GM18907 (cell line): ENCODE results near the gene PDX1.

Experiments
- ATAC-seq: cut with Tn5 transposase; IDR thresholded peaks from one replicate; pipeline ENCODE4 v1.9.1; 2021; ENCODE audit warnings: mild to moderate bottlenecking, moderate library complexity; ENCODE audit not compliant: unreplicated experiment

The PDX1 gene

DNA sequence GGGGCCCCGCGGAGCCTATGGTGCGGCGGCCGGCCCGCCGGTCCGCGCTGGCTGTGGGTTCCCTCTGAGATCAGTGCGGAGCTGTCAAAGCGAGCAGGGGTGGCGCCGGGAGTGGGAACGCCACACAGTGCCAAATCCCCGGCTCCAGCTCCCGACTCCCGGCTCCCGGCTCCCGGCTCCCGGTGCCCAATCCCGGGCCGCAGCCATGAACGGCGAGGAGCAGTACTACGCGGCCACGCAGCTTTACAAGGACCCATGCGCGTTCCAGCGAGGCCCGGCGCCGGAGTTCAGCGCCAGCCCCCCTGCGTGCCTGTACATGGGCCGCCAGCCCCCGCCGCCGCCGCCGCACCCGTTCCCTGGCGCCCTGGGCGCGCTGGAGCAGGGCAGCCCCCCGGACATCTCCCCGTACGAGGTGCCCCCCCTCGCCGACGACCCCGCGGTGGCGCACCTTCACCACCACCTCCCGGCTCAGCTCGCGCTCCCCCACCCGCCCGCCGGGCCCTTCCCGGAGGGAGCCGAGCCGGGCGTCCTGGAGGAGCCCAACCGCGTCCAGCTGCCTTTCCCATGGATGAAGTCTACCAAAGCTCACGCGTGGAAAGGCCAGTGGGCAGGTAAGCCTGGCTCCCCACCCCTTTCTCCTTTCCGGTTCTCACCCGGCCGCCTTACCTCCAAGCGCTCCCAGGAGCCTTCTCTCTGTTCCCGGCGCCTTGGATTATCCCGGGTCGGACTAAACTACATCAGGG, at the start of gene PDX1:
Gene PDX1 (plus strand): TSS at position 67 of the 743 bp plus-strand sequence. CDS start 139 bp downstream, at position 206.
- ATAC-seq, result no peak

DNA sequence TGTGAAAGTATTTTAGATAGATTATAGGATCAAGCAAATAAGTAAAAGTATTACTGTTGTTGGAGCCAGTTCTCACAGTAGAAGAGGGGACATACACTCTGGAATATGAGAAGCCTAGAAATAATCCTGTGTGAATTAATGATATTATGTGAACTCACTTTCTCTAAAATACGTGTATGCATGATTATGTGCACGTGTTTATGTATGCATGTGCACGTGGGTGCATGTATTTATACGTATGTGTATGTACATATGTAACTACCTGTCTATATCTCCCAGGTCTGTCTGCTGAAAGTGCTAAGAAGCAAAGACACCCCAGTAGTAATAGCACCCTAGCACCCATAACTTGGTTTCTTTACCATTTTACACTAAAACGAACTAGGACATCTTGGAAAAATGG, 41.5 kb upstream of the PDX1 start:
- no peak for ATAC-seq

DNA sequence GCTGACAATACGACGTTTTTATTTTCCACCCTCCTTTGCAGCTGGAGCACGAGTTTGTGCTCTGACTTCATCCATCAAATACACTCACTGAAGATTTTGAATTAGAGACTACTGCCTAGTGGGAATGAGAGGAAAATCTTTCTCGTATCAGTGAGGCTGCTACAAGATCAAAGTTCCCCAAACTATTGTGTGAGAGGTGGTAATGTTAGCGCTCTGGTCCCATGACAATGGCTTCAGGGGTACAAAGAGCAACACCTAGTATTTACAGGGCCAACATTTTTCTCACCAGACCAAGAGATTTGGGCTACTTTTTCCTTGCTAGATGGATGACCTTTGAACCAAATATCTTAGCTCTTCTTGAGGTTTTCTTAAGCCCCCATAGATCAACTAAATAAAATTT, 30.3 kb upstream of the PDX1 start:
- ATAC-seq, result no peak

DNA sequence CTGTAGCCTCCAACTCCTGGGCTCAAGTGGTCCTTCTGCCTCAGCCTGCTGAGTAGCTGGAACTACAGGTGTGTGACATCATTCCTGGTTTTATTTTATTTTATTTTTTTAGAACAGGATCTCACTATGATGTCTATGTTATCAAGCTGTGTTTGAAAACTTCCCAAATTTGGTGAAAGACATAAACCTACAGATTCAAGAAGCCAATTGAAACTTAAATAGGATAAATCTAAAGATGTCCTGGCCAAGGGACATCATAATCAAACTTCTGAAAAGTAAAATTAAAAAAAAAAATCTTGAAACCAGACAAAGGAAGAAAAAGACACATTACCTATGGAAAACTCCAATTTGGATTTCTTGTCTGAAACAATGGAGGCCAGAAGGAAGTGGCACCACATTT, 23.1 kb upstream of the PDX1 start:
- no peak for ATAC-seq

DNA sequence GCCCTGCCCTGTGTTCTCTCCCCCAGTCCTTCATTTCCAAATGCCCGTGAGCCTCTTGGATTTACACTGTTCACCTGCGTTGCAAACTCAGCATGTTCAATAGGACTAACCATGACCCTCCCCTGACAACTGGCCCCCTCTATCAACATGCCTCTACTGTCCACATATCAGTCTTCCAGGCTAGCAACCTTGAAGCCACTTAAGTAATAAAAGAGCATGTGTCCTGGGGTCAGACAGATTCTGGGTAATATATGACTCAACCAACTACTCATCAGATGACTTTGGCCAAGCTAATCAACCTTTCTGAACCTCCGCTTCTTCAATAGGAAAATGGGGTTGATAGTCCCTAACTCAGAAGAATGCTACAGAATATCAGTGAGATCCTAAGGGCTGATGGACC, 15.1 kb upstream of the PDX1 start:
- no peak for ATAC-seq

DNA sequence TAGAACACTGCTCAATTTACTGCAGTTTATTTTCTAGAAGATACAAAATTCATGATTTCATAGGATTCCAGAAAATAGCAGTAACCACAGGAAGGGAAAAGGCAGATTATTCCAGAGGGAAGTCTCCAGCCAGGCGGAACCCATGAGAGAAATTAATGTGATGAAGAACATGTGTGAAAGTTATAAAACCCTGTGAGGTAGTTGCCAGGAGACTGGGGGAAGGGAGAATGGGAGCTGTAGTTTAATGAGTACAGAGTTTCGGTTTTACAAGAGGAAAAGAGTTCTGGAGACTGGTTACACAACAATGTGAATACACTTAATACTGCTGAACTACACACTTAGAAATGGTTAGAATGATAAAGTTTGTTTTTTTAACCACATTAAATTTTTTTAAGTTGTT, 14.2 kb upstream of the PDX1 start:
- no peak for ATAC-seq

DNA sequence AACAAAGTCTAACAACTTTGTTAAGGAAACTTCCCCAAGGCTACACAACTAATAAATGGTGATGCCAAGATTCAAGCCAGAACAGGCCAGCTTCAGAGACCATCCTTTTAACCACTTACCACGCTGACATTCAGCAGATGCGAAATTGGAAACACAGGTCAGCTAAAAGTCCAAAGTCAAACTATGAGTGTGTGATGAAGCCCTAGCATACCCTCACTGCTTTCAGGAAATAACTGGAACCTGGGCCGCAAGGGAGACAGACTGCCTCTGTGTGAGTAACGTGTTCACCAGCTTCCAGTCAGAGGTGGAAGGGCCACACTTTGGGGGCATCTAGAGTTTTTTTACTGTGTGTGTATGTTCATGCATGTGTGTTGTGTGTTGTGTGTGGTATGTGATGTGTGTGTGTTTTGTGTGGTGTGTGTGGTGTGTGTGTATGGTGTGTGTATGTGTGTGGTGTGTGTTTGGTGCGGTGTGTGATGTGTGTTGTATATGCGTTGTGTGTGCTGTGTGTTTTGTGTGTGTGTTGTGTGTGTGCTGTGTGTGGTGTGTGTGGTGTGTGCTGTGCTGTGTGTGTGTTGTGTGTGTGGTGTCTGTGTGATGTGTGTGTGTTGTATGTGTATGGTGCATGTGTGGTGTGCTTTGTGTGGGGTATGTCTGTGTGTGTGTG, 12.5 kb upstream of the PDX1 start:
- ATAC-seq, result no peak

DNA sequence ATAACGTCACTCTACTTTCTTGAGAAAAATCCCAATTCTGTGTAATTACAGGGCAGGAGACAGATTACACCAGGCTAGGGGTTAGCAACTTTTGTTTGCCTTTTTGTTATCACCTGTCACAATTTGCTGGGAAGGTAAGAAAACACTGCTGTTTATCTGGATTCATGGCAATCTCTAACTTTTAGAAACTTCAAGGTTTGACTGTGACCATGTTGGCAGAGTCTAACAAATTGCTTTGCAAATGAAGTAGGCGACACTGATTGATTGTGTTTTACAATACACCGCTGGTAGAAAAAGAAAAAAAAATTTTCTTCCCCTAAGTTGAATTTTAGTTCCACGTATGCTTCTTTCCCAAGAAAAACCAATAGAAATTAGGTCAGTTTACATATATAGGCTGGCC, 10.4 kb upstream of the PDX1 start:
- ATAC-seq, result no peak

DNA sequence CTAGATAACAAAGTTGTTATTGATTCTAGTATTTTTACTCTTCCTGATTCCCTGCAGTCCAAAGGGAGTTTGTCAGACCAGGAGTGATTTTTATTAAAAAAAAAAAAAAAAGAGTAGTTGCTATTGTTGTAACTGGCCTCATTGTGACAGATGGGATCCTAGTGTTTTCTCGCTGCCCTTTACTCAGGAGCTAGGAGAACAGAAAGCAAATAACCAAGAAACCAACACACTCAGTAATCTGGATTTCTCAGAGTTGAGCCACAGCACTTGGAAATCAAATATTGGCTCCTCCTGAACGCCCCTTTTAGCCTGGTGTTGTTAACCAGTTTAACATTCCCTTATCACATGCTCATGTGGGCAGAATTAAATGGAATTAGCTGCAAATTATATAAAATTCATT, 8.3 kb upstream of the PDX1 start:
- ATAC-seq, result no peak

DNA sequence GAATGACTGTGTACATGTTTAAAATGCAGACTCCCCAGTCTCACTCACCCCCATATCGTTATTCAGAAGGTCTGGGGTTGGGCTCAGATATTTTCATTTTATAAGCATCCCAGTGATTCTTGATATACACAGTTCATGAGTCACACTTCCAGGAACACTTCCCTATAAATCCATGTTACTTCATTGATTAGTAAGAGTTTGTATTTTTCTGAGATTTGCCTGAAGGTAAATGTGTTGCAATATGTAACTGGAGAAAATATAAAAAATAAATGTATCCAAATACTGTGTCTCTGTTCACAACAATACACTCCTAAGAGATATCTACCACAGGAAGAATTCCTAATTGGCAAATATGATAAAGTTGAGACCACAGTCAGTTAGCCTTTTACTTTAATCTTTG, 6.6 kb upstream of the PDX1 start:
- ATAC-seq, result no peak

DNA sequence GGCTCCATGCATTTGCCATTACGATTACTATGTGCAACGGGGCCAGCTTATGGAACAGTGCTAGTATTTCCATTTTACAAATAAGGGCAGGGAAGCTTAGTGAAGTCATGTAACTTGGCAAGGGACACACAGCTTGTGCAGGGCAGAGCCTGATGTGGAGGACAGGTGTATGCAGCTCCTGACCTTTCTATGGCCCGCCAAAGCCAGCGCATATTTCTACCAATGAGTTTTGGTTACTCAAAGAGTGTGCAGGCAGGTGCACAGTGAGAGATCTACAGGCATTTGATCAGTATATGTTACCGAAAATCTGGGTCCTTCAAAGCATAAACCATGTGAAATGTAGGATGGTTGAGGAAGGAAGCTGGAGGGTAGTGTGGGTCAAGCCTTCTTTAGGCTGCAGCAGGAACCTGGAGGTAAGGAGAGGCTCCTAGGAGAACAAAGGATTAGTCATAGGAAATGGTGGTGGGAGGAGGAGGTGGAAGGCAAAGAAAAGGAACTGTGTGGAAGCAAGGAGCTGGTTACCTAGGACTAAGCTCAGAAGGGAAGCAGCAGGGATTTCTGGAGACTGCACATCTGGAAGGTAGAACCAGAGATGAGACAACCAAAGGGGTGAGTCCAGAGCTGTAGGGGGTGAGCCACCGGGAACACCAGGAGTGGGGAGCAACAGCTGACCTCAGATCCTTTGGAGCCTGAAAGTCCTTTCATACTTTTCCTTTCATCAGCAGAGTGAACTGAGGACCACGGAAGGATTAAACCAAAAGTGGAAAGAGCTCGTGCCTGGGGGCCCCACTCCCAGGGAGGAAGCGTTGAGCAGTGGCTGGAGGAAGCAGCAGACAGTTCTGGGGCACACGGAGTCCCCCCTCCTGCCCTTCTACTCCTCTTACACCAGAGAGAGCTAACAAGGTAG, 4.2 kb upstream of the PDX1 start:
- no peak for ATAC-seq

DNA sequence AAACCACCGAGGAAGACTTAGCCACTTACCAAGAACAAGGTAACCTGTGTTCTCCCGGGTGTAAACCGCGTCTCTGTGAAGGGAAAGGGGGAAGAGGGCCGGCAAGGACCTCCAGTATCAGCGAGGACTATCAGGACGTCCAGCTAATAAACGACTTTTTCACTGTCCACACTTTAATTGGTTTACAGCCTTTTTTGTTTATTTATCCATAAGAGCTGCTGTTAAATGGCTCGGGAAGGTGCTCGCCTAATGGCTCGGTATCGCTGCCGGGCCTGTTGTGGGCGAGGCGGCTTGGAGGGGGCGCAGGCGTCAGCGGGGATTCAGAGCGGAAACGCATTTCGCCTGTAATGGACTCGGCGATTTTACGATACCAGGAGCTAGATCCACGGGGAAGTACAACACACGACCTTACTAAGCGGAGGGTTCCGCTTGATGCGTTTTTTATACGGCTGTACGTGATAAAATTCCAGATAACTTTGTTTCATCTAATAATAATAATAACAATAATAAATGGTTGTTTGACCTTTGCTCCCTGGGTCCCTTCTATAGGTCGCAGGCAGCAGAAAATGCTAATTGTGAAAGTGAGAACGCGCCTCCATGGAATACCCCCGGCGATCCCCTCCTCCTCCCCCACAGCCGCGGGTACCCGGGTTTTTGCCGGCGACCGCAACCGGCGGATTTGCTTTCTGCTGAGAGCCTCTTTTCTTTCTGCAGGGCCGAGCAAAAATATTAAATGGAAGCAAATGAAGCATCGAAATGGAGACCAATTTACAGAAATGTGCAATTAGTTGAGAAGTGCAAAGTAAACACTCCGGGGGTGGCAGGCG, 2.5 kb upstream of the PDX1 start:
- no peak for ATAC-seq

DNA sequence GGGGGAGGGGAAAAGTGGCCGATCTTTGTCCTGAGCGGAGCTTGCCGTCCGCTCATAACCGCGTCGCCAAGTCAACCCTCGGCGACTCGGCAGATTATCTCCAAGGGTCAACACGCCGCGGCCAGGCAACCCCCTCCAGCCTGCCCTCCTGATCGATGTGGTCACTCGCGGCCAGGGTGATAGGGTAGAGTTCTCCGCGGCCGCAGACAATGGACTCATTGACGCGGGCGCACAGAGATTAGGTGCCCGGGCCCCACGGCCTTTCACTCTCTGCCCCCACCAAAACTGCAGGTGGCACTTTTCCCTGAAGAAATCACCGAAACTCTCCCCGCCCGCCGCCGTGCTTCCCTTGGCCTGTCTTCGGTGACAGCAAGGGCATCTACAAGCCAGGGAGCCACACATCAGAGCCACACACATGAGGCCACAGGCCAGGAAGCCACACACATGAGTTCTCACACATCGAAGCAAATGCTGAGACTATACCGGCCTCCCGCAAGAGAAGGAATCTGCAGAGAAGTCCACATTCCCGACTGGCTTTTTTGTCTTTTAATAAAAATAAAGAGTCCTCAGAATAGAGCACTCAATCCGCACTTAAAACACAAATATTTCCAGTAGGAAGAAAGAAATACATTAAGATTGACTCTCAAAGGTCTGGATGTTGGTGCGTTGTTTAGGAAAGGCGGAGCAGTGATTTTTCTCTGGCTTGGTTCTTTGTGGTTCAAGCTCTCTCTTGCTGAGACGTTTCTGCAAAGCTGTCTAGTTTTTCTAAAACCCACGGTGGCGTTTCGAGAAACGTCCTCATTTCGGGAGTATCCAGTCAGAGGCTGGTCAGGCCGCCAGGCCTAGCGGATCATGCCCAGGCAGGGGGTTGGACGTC, 1.5 kb upstream of the PDX1 start:
- no peak for ATAC-seq

DNA sequence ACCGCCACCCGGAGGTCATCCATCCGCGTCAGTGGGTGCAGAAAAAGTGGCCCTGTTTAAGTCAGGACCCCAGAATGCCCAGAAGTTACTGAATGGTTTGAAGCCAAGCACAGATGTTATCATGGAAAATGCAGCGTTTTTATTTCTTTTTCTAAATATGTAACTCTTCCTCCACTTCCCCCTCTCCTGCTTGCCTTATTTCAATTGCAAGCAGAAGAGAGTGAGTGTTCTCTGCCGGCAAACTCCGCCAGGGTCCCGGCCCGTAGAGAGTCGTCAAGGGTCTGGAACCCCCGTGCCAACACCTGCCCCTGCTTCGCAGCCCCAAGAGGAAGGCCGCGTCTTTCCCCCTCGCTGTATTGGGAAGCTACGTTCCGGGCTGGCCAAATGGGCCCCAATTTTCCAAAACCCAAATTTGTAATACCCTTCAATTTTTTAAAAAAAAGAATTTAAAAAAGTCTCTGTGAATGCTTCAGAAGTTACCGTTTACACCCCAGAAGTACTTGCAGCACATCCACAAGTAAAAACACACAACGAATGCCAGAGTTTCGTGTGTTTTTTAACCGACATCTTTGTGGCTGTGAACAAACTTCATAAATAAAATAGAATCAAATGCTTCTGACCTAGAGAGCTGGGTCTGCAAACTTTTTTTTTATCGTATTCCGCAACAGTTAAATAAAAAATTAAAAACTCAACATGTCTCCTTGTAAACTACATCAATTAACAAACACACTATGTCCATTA, 712 bp upstream of the PDX1 start:
- no peak for ATAC-seq

DNA sequence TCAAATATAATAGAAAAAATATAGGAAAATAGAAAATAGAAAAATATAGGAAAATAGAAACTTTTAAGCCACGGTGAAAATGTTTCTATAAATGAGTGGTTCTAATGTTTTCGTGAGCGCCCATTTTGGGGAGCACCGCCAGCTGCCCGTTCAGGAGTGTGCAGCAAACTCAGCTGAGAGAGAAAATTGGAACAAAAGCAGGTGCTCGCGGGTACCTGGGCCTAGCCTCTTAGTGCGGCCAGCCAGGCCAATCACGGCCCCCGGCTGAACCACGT, 204 bp upstream of the PDX1 start:
- ATAC-seq, result no peak

DNA sequence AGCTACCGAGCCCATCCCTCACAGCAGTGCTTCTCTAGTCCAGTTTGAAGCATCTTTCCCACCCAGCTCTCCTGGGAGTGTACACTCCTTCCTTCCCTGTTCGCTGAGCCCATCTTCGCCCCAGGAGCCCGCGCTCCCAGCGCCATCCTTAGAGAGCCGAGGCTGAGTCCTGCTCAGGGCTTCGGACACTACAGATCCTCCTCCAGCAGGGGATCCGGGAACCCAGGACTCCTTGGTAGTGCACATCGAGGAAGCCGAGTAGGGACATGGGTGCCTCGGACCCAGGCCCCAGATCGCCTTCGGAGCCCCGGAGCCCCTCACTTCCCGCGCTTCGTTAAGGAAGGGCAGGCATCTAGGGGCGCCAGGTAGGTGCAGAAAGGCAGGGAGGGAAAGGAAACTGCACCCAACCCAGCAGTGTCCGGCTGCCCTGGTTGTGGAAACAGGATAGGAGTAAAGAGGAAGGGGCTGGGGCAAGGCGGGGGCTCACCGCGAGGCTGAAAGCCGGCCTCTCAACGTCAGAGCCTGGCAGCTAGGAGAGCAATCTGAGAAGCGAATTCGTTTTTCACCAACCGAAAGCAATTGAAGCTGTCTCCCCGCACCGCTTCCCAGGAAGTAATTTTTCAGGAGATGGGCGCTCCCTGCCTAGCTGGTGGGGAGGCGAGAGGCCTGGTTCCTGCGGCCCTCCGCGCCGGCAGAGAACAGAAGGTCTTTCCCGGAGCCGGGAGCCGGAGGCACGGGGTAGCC, 1.0 kb downstream of the PDX1 start:
- no peak for ATAC-seq

DNA sequence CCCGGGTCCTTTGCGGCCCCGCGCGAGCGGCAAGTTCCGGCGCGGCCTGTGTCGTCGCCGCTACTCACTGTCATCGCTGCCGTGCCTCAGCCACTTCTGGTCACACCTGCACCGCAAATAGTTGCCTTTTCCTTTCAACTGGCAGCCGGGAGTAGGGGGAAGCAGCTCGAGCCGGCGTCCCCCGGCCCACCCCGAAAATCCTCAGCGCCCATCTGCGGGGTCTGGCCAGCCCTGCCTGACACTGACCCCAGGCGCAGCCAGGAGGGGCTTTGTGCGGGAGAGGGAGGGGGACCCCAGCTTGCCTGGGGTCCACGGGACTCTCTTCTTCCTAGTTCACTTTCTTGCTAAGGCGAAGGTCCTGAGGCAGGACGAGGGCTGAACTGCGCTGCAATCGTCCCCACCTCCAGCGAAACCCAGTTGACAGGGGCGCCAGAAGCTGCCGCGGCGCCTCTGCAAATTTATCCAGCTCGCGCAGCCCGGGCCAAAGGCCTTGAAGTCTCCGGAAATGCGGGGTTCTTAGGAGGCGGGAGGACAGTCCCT, 1.7 kb downstream of the PDX1 start:
- ATAC-seq, result no peak
